D341Med (cell line): Measurements from ENCODE around the gene CNFN.

Source experiments
- DNase-seq: peaks from one replicate; pipeline ENCODE4 v3.0.0; 2012; ENCODE audit warnings: low spot score

The CNFN gene

DNA sequence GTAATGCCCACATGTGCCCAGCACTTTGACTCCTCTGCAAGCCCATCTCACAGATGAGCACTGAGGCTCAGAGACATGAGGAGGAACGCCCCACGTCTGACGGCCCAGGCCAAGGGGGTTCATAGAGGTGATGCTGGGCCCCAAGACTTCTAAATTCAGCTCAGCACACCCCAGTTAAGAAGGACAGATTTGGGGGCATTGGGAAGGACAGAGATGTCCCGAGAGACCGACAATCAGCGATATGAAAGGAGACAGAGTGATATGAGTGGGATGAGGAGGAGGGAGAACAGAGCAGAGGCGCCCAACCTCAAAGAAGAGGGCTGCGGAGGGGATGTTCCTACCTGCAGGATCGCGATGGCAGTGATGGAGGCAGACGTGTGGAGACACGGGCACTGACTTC lies at the start of gene CNFN:
CNFN (minus strand) TSS at position 399 of the 400 bp plus-strand sequence. CDS start 1,260 bp downstream, outside the sequence.
- no peak for DNase-seq

DNA sequence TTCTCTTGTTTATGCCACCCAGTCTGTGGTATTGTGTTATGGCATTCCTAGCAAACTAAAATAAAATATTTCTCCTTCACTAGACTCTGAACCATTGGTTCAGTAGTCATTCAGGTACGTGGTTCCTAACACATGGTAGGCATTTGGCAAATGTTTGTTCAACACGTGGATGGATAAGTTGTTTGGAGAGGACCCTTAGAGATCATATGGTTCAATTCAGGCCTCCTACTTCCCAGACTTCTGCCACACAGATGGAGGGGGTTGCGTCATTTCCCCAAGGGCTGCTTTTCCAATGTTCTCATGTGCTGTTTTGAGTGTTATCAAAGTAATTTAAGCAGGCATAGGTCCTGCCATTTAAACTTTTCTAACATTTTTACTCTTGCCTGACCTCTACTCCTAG lies 45.9 kb upstream of the CNFN start:
- no peak for DNase-seq

DNA sequence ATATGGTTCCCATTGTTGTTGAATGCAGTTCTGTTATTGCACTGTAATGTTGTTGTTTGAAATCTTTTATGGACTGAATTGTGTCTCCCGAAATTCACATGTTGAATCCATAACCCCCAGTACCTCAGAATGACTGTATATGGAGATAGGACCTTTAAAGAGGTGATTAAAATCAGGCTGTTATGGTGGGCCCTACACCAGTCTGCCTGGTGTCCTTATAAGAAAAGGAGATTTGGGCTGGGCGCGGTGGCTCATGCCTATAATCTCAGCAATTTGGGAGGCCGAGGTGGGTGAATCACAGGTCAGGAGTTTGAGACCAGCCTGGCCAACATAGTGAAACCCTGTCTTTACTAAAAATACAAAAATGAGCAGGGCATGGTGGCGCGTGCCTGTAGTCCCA lies 45.2 kb upstream of the CNFN start:
- DNase-seq, result no peak

DNA sequence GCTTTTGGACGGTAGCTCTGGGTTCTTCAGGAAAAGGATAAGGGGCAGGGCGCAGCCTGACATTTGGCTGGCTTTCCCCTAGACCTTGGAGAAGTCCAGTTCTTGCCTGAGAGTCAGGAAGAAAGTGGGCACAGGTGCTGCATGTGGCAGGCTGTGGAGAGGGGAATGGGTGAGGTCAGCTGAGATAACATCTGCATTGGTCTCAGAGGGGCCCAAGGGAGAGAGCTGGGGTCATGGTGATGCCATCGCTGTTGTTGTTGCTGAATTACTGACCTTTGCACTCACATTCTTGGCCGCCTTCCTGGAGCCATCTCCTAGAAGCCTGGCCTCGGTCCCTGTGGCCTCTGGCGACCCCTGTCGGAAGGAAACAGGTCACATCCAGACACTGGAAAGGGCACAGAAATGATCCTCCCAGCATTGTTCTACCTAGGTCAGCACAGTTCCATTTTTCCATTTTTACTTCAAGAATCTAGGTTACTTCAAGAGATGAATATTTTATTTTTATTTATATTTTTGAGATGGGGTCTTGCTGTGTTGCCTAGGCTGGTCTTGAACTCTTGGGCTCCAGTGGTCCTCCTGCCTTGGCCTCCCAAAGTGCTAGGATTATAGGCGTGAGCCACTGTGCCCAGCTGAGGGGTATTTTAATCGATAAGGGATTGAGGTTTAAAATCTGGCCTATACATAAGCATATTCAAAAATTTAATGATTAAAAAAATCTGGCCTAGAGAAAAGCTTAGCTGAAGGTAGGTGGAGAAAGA lies 43.6 kb upstream of the CNFN start:
- no peak for DNase-seq

DNA sequence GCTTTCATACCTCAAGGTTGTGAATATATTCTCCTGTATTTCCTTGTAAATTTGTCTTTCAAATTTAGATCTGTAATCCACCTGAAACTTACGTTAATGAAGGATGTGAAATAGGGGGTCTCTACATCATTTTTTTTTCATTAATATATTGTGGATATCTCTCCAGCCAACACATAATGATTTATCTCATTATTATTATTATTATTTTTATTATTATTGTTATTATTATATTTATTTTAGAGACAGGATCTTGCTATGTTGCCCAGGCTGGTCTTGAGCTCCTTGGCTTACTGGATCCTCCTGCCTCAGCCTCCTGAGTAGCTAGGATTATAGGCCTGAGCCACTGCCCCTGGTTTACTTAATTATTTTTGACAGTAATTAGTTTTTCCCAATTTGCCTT lies 41.4 kb upstream of the CNFN start:
- no peak for DNase-seq

DNA sequence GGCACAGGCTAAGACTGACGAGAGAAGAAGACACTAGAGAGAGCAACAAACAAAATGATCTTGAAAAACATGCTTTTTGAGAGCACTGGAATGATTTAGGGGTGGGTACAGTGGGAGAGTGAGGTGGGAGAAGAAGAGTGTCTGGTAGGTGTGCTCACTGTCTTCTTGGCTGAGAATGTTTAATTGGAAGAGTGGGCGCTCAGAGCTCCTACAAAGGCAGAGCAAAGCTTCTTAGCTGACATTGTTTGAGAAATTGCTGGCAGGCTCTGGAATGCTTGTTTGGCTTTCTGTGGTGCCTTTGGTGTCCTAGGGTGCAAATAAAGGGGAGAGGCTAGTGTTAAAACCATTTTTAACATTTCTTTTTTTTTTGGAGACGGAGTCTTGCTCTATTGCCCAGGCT lies 38.6 kb upstream of the CNFN start:
- no peak for DNase-seq

GRCh38 chr19:42427313-42427712 lies 37.2 kb upstream of the CNFN start, which contains the start of gene LIPE:
Gene LIPE (minus strand): TSS chr19:42427388. CDS start chr19:42427149, 239 bp downstream.
- DNase-seq, result no peak

- peak; percentile 36 for DNase-seq
Observed at GRCh38 chr19:42426643-42427042, 36.5 kb upstream of the CNFN start.

- DNase-seq, result peak; percentile 45
Observed at GRCh38 chr19:42424712-42425131, 34.6 kb upstream of the CNFN start.

GRCh38 chr19:42424345-42424707 lies 34.2 kb upstream of the CNFN start:
- DNase-seq, result no peak

DNA sequence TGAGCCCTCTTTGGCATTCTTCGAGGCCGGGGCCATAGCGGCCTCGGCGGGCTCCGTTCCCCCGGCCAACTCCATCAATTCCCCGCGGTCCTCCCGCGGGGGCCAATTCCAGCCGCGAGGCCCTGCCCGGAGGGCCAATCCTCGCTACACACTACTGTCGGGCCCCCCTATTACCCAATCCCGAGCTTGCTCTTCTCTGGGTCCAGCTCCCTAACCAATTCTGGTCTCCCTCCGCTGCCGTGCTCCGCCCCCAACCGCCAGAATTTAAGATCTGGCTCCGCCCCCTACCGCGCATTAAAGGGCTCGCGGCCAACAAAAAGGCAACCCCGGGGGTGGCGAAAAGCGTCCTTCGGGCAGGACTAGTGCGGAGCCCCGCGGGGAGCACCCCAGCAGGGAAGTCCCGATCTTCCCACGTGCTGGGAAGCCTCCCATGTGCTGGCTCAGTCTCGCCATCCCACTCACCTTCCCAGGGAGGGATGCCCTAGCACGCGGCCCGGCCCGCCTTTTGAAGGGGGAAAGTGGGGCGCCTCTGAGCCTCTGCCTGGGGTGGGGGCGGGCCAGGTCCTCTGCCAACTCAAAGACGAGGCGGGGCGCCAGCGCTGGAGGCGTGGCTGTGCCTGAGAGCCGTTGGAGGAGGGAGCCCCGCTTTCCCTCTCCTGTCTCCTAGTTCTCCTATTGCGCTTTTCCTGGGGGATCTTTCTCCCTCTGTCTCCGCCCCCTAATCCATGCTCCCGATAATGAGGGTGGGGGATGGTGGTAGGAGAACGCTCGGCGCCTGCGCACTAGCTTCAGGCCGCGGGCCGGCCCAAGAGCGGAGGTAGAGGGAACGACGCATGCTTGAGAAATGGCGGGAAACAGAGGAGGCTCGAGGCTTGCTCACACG lies 33.6 kb upstream of the CNFN start:
- DNase-seq, result no peak

GRCh38 chr19:42422901-42423461 lies 32.9 kb upstream of the CNFN start:
- DNase-seq, result no peak

DNA sequence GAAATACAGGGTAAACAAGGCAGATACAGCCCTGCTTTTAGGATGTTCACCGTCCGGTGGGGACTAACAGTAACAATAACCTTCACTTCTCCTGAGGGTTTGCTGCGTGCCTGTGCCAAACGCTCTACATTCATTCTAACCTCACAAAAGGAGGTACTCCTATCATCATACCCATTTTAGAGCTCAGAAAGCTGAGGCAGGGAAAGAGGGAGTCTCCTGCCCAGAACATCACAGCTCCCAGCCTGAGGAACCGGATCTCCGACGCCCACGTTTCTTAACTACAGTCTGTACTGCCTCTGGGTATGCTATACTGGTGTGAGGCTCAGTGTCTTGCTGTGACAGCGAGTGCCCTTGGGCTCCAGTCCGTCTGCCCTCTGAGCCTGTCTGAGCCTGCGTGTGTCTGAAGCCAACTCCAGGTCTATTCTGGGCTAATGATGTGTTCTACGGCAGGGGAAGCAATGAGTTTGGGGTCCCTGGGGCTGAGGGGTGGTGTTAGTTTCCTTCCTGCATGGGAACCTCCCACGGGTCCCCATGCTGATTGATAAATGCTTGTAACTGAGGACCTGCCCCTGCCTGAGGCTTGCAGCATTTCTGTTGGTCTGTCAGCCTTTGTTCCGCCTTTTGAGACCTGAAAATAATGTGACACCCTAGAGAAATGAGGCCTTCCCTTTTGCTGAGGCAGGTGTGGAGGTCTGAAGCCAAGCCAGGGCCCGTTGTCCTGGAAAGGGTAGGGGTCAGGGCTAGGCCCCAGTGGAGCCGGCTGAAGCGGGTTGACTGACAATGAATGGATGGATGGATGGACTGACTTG lies 32.2 kb upstream of the CNFN start:
- no peak for DNase-seq

GRCh38 chr19:42421591-42422031 lies 31.5 kb upstream of the CNFN start:
- DNase-seq, result no peak

DNA sequence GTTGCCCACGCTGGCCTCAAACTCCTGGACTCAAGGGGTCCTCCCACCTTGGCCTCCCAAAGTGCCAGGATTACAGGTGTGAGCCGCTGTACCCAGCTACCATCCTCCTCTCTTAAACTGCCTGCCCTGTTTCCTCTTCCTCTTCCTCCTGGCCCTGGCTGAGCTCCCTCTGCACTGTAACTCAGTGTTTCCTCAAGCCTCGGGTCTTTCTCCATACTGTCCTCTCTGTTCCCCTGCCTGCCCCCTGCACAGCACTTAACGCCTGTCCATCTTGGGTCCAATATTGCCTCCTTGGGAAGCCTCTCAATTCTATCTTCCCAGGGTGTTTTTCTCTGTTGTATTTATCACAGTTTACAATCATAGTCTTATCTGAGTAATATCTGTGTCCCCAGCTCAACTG lies 31.0 kb upstream of the CNFN start:
- DNase-seq, result no peak

GRCh38 chr19:42420055-42420544 lies 30.0 kb upstream of the CNFN start:
- DNase-seq, result peak; percentile 80

- no peak for DNase-seq
Observed at GRCh38 chr19:42419309-42419708, 29.2 kb upstream of the CNFN start.

DNA sequence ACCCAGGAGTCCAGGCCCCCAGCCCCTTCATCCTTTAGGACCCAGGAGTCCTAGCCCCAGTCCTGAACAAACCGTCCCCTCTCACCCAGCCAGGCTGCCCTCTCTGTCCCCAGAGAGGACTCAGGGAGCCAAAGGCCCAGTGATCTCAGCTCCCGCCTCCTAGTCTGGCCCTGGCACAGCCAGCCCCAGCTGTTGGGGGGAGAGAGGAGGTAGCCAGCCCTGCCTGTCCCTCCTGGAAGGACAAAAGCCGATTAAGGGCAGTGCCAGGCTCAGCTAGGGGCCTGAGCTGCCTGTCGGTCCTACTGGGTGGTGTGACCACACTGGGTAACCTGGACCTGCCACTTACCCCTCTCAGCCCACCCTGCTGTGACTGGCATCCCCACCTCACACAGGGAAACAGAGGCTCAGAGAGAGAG lies 22.6 kb upstream of the CNFN start:
- DNase-seq, result peak; percentile 43

GRCh38 chr19:42412227-42412626 lies 22.1 kb upstream of the CNFN start:
- DNase-seq, result peak; percentile 53

- DNase-seq, result no peak
Observed at GRCh38 chr19:42411581-42412178, 21.6 kb upstream of the CNFN start.

DNA sequence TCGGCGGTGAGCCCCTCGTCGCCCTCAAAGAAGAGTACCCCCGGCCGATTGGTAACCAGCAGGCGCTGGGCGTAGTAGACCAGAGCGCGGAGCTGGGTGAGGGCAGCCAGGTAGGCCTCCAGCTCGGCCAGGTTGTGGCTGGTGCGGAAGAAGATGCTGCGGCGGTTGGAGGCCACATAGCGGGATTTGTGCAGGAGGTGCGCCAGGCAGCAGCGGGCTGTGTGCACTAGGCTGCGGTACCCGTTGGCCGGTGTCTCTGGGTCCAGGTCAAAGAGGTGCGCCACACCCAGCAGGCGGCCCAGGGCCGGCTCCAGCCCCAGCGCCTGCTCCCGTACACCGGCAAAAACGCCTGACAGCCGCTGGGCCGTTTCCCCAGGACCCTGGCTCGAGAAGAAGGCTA lies 20.3 kb upstream of the CNFN start:
- no peak for DNase-seq
